ENCODE results near the gene ITFG1.
"Not testable (repeated sequence)": the region's sequence is repeated elsewhere in the genome, so short reads cannot be mapped to it uniquely, and the experiment has no call there.

Gene ITFG1

DNA sequence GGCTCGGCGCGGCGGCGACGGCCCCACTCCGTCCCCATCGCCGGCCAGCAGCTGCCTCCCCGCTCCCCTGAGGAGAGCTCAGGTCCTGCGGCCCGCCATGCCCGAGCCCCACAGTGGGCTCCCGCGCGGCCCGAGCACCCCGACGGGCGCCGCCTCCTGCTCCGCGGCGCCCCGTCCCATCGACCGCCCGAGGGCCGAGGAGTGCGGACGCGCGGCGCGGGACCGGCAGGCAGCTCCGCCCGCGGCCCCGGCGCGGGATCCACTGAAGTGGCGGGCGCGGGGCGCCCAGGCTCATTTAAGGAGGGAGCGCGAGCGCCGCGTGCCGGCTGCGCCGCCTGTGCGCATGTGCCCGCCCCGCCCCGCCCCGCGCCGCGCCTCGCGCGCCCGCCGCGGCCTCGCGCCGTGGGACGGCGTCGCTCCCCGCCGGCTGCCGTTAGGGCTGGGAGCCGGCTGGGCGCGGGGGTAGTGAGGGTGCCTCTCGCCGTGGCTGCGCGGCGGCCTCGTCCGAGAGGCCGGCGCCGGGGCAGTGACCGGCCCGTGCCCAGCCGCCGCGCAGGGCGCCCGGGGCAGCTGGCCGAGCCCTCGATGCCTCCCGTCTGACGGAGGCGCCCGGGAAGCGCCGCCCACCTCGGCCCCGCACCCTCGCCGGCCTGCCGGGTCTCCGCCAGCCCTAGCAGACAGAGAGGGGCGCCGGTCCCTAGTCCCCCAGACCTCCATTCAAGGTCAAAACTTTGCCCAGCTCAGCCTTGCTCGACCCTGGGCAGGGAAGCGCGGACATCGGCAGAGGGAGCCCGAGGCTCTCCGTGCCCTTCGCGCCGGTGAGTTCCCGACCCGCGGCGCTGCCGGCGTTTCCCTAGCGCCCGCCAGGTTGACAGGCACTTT is 316.9 kb downstream of the ITFG1 start, which contains the start of gene NETO2:
NETO2 (minus strand) TSS at position 269 of the 882 bp plus-strand sequence. CDS start 333 bp downstream, outside the sequence.
- DNase-seq, result peak; percentile 68

DNA sequence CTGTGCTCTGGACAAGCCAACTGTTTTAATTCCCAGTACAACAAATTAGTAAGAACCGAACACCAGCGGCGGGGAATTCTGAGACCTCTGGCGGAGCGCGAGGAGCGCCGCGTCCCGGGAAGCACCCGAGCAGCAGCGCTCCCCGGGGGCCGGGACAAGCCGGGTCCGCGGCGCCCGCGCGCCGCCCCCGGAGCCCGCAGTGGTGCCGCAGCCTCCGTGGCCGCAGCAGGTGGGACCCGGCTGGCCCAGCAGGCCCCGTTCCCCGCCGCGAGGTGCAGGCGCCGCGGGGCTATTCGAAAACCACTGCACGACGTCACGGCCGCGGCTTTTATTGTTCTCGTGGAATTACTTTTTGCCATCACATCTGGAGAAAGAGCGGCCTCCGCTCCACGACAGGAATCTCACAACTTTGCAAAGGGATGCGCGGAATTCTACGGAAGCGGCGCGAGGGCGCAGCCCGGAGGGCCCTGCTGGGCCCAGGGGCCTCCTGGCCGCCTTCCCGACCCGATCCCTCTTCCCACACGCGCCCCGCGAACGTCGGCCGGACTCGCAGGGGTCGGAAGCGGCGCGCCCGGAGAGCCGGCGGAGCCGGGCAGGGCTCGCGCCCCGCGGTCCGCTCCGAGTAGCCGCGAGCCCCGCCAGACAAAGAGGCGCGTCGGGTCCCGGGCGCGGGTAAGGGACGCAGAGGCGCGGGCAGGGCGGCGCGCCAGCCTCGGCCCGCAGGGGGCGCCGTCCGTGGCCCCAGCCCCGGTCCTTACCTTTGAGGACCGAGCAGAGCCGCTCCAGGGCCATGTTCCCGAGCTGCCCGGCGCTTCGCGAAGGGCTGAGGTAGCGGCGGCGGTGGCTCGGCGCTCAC is 317.8 kb downstream of the ITFG1 start:
- DNase-seq, result peak; percentile 66

DNA sequence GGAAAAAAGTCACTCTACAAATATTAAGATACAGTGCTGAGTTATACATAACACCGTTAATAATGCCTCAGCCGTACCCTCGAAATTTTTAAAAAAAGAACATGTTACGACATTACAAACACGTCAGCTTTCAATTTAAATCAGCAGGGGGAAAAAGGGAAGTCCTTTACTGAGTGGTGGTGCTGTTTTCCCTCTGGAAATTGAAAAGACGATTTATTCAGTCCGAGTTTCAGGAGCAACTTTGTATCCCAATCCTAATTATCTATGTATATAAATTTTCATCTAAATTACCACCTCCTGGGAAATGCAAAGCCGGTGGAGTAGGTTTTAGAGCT is 318.4 kb downstream of the ITFG1 start:
- no peak for DNase-seq

DNA sequence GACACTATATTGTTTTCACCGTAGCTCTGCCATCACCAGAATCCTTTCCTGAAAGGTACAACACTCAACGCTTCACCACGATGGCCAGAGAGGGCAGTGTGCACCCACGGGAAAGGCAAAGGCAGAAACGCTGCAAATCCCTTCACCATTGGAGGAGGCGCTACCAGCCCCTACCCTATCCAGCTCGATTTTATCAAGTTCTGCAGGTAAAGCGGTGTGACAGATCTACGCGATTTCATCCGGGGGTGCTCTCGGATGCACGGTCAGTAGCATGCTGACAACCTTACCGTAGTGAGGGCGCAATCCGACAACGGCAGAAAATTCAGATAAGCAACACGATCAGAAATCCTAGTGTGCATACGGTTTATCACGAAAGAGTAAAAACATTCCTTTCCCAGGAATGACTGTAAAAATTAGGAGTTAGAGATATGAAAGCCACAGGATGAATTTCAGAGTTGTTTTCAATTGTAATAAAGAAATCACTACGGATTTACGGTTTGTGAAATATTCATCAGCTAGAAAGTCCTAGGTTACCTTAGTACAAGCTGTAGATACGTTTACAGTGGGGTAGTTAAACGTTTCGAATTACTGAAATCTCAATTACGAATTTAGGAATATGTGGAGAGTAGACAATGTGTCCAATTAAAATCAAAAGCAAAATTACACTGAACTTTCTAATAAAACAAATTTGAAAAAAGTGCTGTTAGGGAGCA is 318.9 kb downstream of the ITFG1 start:
- DNase-seq, result peak; percentile 76

DNA sequence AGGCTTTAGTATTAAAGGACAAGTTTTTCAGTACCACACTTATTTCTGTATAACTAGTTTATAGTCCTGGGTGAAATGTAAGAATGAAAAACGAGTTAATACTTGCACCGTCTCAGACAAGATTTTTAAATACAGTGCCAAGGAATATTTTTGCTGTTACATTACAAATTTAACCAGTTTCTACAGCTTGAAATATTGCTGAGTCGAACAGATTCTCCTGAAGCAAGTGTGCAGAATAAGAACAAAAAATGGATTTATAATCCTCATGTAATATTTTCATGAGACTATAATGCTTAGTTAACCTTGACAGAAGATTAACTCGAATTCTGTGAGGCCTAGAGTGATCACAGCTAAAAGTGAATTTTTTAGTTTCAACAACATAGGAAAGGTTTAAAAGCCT is 320.2 kb downstream of the ITFG1 start:
- no peak for DNase-seq

DNA sequence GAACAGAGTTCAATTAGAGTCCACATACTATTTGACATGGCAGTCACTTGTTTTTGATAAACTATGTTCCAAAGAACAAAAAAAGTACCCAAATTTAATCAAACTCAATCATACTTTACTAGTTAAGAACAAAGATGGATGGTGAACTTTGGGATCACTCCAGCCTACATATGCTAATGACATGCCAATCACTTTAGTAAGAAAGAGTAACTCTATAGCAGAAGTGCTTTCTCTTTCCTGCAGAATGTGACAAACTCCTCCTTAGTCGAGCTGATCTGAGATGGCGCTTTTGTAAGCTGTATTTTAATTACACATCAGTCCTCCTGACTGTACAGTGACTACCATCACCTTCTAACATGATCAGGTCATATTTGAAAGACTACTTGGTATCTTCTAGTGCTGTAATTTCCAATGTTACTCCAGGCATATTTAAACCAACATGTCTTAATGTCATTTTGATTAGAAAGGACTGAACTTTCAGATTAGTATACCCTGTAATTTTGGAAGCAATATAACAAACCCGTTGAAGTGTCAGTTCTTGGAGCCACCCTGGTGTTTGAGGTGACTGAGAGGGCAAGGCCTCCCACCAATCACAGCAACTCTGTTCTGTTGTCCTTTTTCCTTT is 321.2 kb downstream of the ITFG1 start:
- no peak for DNase-seq

DNA sequence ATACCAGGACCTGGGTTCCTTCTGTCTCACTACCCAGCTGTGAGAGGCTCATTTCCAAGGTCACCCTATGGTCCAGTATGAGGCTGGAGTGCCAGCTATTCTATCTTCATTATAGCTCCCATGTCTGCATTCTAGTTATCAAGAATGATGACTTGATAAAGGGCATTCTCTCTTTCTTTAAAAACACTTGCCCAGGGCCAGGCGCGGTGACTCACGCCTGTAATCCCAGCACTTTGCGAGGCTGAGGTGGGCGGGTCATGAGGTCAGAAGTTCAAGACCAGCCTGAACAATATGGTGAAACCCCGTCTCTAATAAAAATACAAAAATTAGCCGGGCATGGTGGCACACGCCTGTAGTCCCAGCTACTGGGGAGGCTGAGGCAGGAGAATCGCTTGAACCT is 322.9 kb downstream of the ITFG1 start:
- DNase-seq, result not testable (repeated sequence)

DNA sequence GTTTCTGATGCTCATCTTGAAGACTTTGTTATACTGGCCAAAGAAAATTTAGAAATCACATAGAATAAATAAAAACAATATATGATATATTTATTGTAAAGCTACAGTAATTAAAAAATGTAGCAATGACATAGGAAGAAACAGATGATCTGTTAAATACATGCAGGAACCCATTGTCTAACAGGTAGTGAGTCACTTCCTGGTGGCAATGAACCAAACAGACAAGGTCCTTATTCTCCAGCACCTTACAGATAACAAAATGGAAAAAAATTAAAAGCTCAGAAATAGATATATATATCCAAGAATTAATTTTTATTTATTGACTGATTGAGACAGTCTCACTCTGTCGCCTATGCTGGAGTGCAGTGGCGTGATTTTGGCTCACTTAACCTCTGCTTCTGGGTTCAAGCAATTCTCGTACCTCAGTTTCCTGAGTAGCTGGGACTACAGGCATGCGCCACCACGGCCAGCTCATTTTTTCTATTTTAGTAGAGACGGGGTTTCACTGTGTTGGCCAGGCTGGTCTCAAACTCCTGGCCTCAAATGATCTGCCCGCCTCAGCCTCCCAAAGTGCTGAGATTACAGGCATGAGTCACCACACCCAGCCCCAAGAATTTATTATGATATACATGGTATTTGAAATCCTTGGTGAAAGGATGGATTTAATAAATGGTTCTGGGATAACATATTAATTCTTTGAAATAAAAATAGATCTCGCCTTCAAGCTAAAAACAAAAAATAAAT is 324.6 kb downstream of the ITFG1 start:
- DNase-seq, result no peak

DNA sequence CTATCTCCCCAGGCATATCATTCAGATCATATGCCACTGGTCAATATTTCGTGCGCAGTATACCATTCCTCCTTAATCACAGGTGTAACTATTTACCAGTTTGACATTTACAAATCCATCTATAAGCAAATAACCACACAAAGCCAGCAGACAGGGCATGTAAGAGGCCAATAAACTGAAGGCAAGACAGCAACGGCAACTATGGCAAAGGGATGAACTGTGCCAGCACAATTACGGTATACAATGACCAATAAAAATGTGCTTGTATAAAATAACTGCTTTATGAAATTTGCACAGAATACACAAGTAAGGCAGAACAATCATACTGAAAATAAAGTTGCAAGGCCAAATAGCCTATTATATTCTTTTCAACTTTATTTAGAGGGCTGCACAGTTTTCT is 326.3 kb downstream of the ITFG1 start:
- no peak for DNase-seq

DNA sequence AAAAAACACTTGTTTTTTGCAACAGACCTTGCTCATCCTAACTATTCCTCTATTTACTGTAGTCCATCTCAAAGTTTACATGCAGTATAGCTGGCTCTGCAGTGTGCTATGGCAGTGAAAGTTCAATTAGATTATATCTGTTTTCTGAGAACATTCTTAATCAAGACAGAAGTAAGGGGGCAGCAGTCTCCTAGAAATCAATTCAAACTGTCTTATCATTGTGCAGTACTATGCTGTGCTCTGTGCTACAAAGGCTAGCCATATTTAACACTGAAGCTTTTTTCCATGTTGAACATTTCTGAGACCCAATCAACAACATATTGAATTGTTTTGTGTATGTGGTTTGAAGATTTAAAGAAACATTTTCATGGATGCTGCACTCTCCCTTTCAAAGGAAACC is 328.6 kb downstream of the ITFG1 start:
- DNase-seq, result no peak

DNA sequence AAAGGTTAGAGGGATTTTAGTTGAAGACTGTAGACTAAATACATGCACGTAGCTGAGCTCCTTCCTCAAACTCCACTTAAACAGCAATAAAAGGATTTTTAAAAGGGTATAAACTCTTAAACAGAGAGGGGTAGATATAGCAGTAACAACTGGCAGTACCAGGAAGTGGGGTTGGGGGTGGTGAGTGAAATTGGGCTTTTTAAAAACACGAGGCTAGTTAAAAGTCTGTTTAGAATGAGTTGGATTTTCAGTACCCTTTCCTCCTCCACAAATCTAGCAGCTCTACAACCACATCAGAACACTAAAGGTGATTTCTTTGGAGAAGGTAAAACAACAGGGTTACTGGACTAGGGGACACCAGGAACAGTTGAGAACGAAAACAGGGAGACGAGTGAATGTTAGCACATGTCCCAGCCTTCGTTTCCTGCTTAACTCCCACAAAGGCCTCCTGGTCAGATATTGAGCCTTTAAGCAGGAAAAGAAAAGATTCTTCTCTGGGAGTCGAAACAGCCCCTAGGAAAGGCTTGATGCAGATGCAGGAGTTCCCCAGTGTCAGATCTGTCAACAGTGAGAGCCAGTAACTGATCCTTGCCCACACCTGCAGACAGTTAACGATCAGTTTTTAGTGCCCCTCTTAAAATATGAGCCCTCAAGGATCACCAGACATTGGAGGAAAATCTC is 331.0 kb downstream of the ITFG1 start:
- no peak for DNase-seq

DNA sequence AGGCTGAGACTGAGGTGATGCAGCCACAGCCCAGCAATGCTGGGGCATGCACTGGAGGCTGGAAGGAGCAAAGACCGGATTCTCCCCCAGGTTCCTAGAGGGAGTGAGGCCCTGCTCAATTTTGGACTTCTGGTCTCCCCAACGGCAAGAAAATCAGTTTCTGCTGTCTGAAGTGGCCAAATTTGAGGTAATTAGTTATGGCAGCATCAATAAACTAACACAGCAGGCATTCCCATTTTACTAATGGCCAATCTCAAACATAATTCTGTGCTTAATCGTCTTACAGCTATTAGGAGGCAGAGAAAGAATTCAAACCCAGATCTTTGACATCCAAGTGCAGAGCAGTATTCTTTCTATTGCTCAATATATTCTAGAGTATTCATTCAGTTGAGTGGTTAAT is 333.3 kb downstream of the ITFG1 start:
- DNase-seq, result no peak

DNA sequence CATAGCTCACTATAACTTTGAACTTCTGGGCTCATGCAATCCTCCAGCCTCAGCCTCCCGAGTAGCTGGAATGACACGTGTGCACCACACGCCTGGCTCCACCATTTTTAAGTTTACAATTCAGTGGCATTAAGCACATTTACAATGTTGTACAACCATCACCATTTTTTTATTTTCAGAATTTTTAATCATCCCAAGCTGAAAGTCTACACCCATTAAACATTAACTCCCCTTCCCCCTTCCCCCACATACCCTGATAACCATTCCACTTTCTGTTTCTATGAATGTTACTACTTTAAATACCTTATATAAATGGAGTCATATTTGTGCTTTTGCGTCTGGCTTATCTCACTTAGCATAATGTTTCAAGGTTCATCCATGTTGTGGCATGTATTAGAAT is 335.1 kb downstream of the ITFG1 start:
- no peak for DNase-seq

DNA sequence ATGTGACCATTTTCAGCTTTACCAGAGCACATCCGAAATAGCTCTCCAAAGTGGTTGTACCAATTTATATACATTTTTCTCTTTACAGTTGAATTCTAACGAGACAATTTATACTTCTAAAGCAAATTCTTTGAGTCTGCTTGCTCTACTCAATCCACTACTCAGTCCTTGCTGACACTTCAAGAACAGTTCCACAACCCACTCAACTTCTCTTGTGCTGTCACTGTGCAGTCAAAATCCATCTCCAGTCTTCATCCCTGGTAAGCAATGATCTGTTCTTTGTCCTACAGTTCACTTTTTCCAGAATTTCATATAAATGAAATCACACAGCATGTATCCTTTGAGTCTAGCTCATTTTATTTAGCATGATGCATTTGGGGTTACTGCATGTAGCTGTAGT is 347.7 kb downstream of the ITFG1 start:
- no peak for DNase-seq

DNA sequence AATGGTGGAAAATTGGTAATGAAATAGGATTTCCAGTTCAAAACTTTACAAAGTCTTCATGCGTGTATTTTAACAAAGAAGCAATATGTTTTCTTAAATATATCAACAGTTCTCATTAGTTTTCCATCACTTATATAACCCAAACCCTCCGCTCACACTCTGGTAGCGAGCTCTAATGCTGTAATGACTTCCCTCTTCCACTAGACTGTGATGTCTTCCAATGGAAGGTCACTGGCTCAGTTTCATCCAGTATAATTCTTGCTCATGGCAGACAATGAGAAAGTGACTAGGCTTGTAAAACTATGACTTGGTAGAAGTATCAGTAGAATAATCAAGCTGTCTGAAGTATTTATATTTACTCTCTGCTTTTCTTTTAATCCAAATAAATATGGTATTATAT is 349.9 kb downstream of the ITFG1 start:
- no peak for DNase-seq

DNA sequence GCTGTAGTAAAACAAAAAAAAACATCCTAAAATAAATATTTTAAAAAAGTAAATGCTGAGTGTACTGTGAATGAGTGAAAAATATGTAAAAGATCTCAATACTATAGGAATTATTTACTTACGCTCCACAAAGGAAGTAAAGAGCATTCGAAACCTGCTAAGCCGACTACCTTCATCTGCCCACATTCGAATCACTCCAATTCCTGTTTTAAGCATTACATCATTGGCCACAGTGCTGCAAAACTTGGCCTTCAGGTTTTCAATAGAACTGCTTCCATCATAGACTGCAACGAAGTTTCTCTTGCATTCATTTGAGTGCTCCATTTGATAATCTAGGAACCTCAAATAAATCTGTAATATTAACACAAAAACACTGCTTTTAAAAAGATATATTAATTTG is 351.5 kb downstream of the ITFG1 start:
- no peak for DNase-seq

All from activated naive CD4-positive, alpha-beta T cell treated with anti-CD3 and anti-CD28 coated beads, Interleukin-2, amount 50 U/mL, for 16 hours (primary cell).